Gastrocnemius medialis (tissue), 4 donors: ENCODE data around the gene TAPBP. TPM values are rescaled to one million over a fixed set of nuclear protein-coding genes. Genes with fewer than 3 reads are reported as not detected.
A peak's percentile ranks its signal among the peaks of the same experiment; 100 is the strongest.

ENCODE experiments used
- ATAC-seq, 2 donors: fragments of 150-250 bp; one replicate each; pipeline ENCODE4 v1.9.1; 2016
- DNase-seq, 2 donors: peaks; one replicate each; pipeline ENCODE4 v3.0.0-alpha.2; 2019
- H3K27ac ChIP-seq, 4 donors: fragments of 200-600 bp; sonication (generic); 1 replicate in 1 of 4; 2 replicates in 3 of 4; pipeline ENCODE4 v1.5.1; 2016 to 2018; ENCODE audit warnings: mild to moderate bottlenecking in 2 of 4, moderate library complexity in 1 of 4
- H3K27me3 ChIP-seq, 3 donors: fragments of 200-600 bp; sonication (generic) in 2 of 3; 1 replicate in 1 of 3; 2 replicates in 2 of 3; pipeline versions ENCODE4 v1.5.1 to v1.6.0; 2016 to 2019; ENCODE audit warnings: mild to moderate bottlenecking in 1 of 3, moderate library complexity in 1 of 3
- H3K36me3 ChIP-seq, 2 donors: fragments of 200-600 bp; sonication (generic) in 1 of 2; one replicate each; pipeline ENCODE4 v1.5.1; 2017 to 2018
- H3K4me1 ChIP-seq, 2 donors: fragments of 200-600 bp; sonication (generic) in 1 of 2; one replicate each; pipeline ENCODE4 v1.5.1; 2016 to 2017; ENCODE audit warnings: mild to moderate bottlenecking in 2 of 2
- H3K4me3 ChIP-seq, 4 donors: fragments of 200-600 bp; sonication (generic) in 3 of 4; 1 replicate in 1 of 4; 2 replicates in 3 of 4; pipeline ENCODE4 v1.5.1; 2016 to 2019; ENCODE audit warnings: mild to moderate bottlenecking in 2 of 4
- H3K9me3 ChIP-seq, 3 donors: fragments of 200-600 bp; sonication (generic) in 2 of 3; 1 replicate in 1 of 3; 2 replicates in 2 of 3; pipeline ENCODE4 v1.5.1; 2016 to 2019
- CTCF ChIP-seq, 5 experiments: fragments of 450-650 bp in 3 of 5; fragments of 200-600 bp in 2 of 5; sonication (generic) in 2 of 5; IDR thresholded peaks in 4 of 5; conservative IDR thresholded peaks in 1 of 5; 1 replicate in 4 of 5; 2 replicates in 1 of 5; pipeline ENCODE4 v1.5.1; 2016 to 2019; ENCODE audit warnings: antibody characterized with exemption in 5 of 5, mild to moderate bottlenecking in 3 of 5, moderate library complexity in 3 of 5
- POLR2A ChIP-seq, 2 donors: fragments of 450-650 bp; IDR thresholded peaks; one replicate each; pipeline ENCODE4 v1.6.1; 2017; ENCODE audit warnings: antibody characterized with exemption in 2 of 2, mild to moderate bottlenecking in 2 of 2, moderate library complexity in 2 of 2
- in situ Hi-C, 4 donors: fragments of 200-750 bp; cut with MboI; loops; one replicate each; pipeline versions ENCODE4 v1.15.0 to v1.8.0; 2017; ENCODE audit warnings: low sequenced_read_pairs in 4 of 4
- intact Hi-C: fragments of 100-400 bp; cut with DNase I; formaldehyde crosslinking; loops from one replicate; pipeline ENCODE4 v1.15.1; 2023; ENCODE audit warnings: low total_unique reads
- total RNA-seq, 4 donors: library from RNA; depleted of rRNA; stranded (reverse); fragments of >200 nt; gene quantifications; one replicate each; pipeline versions ENCODE4 v1.1.0 to v1.2.3, GENCODE V29; 2016

Gene TAPBP
- total RNA-seq, 4 donors from 2014 or later, result 15.9 to 42.4 (median 36.5) TPM

GRCh38 chr6:33297956-33298772 is 15.7 kb downstream of the TAPBP start:
- intact Hi-C loops, result loop anchor here (1.0 to 2.0 kb wide), 2 partner anchors 9 to 49 kb away; partner anchors contain the start of genes PFDN6 and WDR46
- peaks cover 0 to 39% of the 10 kb centered on the region in 2 donors for H3K36me3 ChIP-seq
- H3K4me1 ChIP-seq, result peaks cover 11 to 23% of the 10 kb centered on the region in 2 donors

GRCh38 chr6:33297406-33297955 is 16.4 kb downstream of the TAPBP start:
- peak overlapping the region; percentile 71 to 86 (median 80) for H3K4me3 ChIP-seq
- intact Hi-C loops (no loop called here), in situ Hi-C loops (loop anchor here in 1 of 4 donors (25.0 kb wide), 1 partner anchor 1435 kb away; the partner anchor contains the start of gene NEU1)
- ATAC-seq (peak in 1 of 2 donors; percentile 0), DNase-seq (no peak)
- H3K27ac ChIP-seq, result peak overlapping the region; percentile 96 to 99 (median 97)
- H3K27me3 ChIP-seq, result no peaks in the 10 kb centered on the region
- peaks cover 0 to 41% of the 10 kb centered on the region in 2 donors for H3K36me3 ChIP-seq
- peaks cover 11 to 23% of the 10 kb centered on the region in 2 donors for H3K4me1 ChIP-seq
- TF ChIP-seq POLR2A (IDR thresholded peaks at IDR 0.05) (no peak), CTCF (IDR thresholded peaks at IDR 0.05 in 4 of 5, conservative IDR thresholded peaks at IDR 0.05 in 1 of 5) (no peak)
- no peaks in the 10 kb centered on the region for H3K9me3 ChIP-seq

More at GRCh38 chr6:33297956-33298772, 15.7 kb downstream of the TAPBP start:
- peak overlapping the region; percentile 71 to 86 (median 80) for H3K4me3 ChIP-seq
- H3K9me3 ChIP-seq, result no peaks in the 10 kb centered on the region
- TF ChIP-seq POLR2A (IDR thresholded peaks at IDR 0.05) (peak in 1 of 2 donors; percentile 26), CTCF (IDR thresholded peaks at IDR 0.05 in 4 of 5, conservative IDR thresholded peaks at IDR 0.05 in 1 of 5) (no peak)
- in situ Hi-C loops, result loop anchor here in 1 of 4 donors (25.0 kb wide), 1 partner anchor 1436 kb away; the partner anchor contains the start of gene NEU1
- DNase-seq, result peak in 1 of 2 donors; percentile 71
- peak overlapping the region; percentile 96 to 99 (median 97) for H3K27ac ChIP-seq
- peak; percentile 19 to 27 for ATAC-seq
- H3K27me3 ChIP-seq, result no peaks in the 10 kb centered on the region

DNA sequence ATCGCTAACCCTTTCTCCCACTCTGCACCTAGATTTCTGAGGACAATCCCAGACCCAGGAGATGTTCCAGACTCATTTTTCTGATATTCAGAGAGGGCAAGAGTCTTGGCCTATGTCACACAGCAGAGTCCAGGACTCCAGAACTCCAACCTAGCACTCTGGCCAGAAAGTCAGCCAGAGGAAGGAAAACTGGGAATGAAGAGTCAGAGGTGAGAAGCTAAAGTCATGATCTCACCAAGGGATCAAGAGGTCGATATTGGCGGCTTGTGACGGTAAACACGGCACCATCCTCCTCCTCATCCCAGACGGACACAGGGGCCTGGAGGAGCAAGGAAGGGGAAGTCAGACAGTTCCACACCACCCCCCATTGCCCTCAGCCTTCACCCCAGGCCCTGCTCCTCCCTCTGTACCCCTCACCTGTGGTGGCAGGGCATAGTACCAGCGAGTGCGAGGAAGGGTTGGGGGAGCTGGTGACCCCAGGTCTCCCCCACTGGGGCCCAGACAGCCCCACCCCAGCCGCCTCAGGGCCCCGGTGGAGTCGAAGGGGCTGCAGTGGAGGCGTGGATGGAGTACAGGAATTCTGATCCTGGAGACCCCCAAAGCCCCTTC is 17.0 kb downstream of the TAPBP start:
- Histone ChIP-seq H3K27me3 (no peaks in the 10 kb centered on the region), H3K9me3 (no peaks in the 10 kb centered on the region), H3K4me1 (peaks cover 11 to 23% of the 10 kb centered on the region in 2 donors), H3K27ac (peak overlapping the region; percentile 96 to 99 (median 97)), H3K36me3 (peaks cover 0 to 47% of the 10 kb centered on the region in 2 donors), H3K4me3 (peak overlapping the region in 2 of 4 donors; percentile 85 to 86)
- TF ChIP-seq CTCF (IDR thresholded peaks at IDR 0.05 in 4 of 5, conservative IDR thresholded peaks at IDR 0.05 in 1 of 5) (no peak), POLR2A (IDR thresholded peaks at IDR 0.05) (no peak)
- DNase-seq (no peak), ATAC-seq (no peak)
- in situ Hi-C loops, result loop anchor here in 1 of 4 donors (25.0 kb wide), 1 partner anchor 1435 kb away; the partner anchor contains the start of gene NEU1
- intact Hi-C loops, result no loop called here

- Histone ChIP-seq H3K4me3 (no peak overlapping the region), H3K36me3 (peaks cover 2 to 58% of the 10 kb centered on the region in 2 donors), H3K9me3 (no peaks in the 10 kb centered on the region), H3K4me1 (peaks cover 8 to 19% of the 10 kb centered on the region in 2 donors), H3K27me3 (no peaks in the 10 kb centered on the region), H3K27ac (no peak overlapping the region)
- no peak for TF ChIP-seq CTCF (IDR thresholded peaks at IDR 0.05 in 4 of 5, conservative IDR thresholded peaks at IDR 0.05 in 1 of 5)
- TF ChIP-seq POLR2A (IDR thresholded peaks at IDR 0.05), result no peak
- intact Hi-C loops, result no loop called here
- no peak for ATAC-seq
- in situ Hi-C loops, result loop anchor here in 1 of 4 donors (25.0 kb wide), 1 partner anchor 1433 kb away; the partner anchor contains the start of gene NEU1
- DNase-seq, result no peak
Observed at GRCh38 chr6:33295621-33296369, 18.1 kb downstream of the TAPBP start.
